GM12892 (cell line): ENCODE data around the gene CLSTN2.

ENCODE experiments used
- POLR2A ChIP-seq: IDR thresholded peaks from 2 replicates; pipeline ENCODE4 v1.6.1; 2011; ENCODE audit warnings: low read depth, low read length, control low read depth
- TAF1 ChIP-seq: IDR thresholded peaks from 2 replicates; pipeline ENCODE4 v1.6.1; 2011; ENCODE audit warnings: low read depth, mild to moderate bottlenecking, control low read depth, low read length, borderline replicate concordance

DNA sequence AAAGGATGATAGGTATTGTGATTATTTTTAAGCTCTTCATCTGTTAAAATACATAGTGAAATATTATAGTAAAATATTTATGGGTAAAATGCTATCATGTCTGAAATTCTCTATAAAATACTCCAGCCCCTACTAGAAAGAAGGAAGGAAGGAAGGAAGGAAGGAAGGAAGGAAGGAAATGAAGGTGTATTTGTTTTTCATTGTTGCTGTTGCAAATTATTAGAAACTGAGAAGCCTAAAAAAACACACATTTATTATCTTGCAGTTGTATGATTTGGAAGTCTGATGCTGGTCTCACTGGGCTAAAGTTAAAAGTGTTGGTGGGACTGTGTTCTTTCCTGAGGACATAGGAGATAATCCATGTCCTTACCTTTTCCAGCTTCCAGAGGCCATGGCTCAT is 47.6 kb upstream of the CLSTN2 start:
- TF ChIP-seq POLR2A, result no peak
- no peak for TF ChIP-seq TAF1
